SKM-1 treated with dmso at 0.1 percent for 144 hours (cell line): ENCODE results near the gene CCDC102A.
"Not testable (repeated sequence)": the region's sequence is repeated elsewhere in the genome, so short reads cannot be mapped to it uniquely, and the experiment has no call there.

Source experiments
- DNase-seq: peaks from one replicate; lab custom pipeline; 2025; ENCODE audit not compliant: unreplicated experiment; lab: John Stamatoyannopoulos, UW

CCDC102A gene

GRCh38 chr16:57536306-57537193 is at the start of gene CCDC102A:
Gene CCDC102A, minus strand, starts transcription at chr16:57536571. Its CDS starts 7,394 bp downstream, at chr16:57529177.
- DNase-seq: no peak

GRCh38 chr16:57585051-57585687 is 48.8 kb upstream of the CCDC102A start:
- DNase-seq: no peak

GRCh38 chr16:57579361-57579665 is 42.9 kb upstream of the CCDC102A start:
- DNase-seq: no peak

- no peak for DNase-seq
These were observed 42.4 kb upstream of the CCDC102A start for GRCh38 chr16:57578521-57579360.

- DNase-seq: no peak
These were observed 41.4 kb upstream of the CCDC102A start for GRCh38 chr16:57577691-57578224.

- DNase-seq: no peak
These were observed 40.8 kb upstream of the CCDC102A start for GRCh38 chr16:57577214-57577613.

- DNase-seq: peak; percentile 49
These were observed 40.1 kb upstream of the CCDC102A start for GRCh38 chr16:57576429-57576870.

GRCh38 chr16:57575468-57576277 is 39.3 kb upstream of the CCDC102A start:
- no peak for DNase-seq

- no peak for DNase-seq
These were observed 38.5 kb upstream of the CCDC102A start for GRCh38 chr16:57574646-57575467.

- DNase-seq: no peak
These were observed 37.7 kb upstream of the CCDC102A start for GRCh38 chr16:57574086-57574485.

- DNase-seq: no peak
These were observed 36.8 kb upstream of the CCDC102A start for GRCh38 chr16:57572978-57573728.

- DNase-seq: no peak
These were observed 34.7 kb upstream of the CCDC102A start for GRCh38 chr16:57571098-57571497.

- no peak for DNase-seq
These were observed 34.1 kb upstream of the CCDC102A start for GRCh38 chr16:57570301-57571070.

GRCh38 chr16:57569306-57569946 is 33.1 kb upstream of the CCDC102A start:
- no peak for DNase-seq

GRCh38 chr16:57568772-57569171 is 32.4 kb upstream of the CCDC102A start:
- not testable (repeated sequence) for DNase-seq

- DNase-seq: no peak
These were observed 31.9 kb upstream of the CCDC102A start for GRCh38 chr16:57568173-57568678.

- no peak for DNase-seq
These were observed 31.3 kb upstream of the CCDC102A start for GRCh38 chr16:57567691-57568090.
